ENCODE measurements around the gene GCNT4. TPM values are rescaled to one million over a fixed set of nuclear protein-coding genes. Genes with fewer than 3 reads are reported as not detected.

GCNT4 gene
- polyA plus RNA-seq, 3 donors: 0.01 TPM; not detected in 2

DNA sequence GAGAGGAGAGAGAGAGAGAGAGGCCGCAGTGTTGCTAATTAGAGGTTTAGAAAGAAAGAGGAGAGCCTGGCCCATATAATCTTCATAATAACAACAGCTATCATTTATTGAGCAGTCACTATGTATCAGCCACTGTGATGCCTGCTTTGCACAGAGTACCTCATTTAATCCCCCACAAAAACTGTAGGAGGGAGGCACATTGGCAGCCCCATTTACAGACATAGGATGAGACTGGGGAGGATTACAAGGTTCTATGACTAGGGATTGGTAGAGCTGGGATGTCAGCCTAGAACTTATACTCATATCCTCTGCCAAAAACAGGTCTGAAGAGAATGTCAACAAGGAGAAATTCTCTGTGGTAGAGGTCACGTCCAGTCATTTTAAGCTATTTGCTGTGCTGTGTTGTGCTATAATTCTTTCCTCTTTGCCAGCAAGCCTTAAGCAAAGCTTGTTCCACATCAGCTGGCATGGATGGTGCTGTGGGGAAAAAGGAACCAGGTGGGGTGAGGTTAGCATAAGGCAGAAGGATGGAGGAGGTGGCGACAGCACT is 6.7 kb upstream of the GCNT4 start:
- Histone ChIP-seq H3K9ac (ENCODE audit: insufficient read depth, low read length, poor library complexity, severe bottlenecking) (no peak overlapping the region), H4K20me1 (ENCODE audit: insufficient read depth, low read length) (no peaks in the 10 kb centered on the region), H3K79me2 (ENCODE audit: insufficient read depth, low read length) (no peaks in the 10 kb centered on the region), H3K4me2 (replicated peaks; ENCODE audit: extremely low read depth, low read length, poor library complexity, severe bottlenecking) (no peak overlapping the region), H3K27ac (ENCODE audit: low read depth in 1 of 2, low read length in 2 of 2) (no peak overlapping the region), H3K4me3 (replicated peaks in 1 of 3; ENCODE audit: low read depth in 2 of 3, low read length in 3 of 3) (no peak overlapping the region), H3K4me1 (ENCODE audit: control insufficient read depth in 1 of 2, insufficient read depth in 2 of 2, low read length in 2 of 2) (peaks cover 3 to 10% of the 10 kb centered on the region in 2 donors), H2AFZ (ENCODE audit: insufficient read depth, low read depth, low read length, poor library complexity, severe bottlenecking) (no peak overlapping the region), H3K9me3 (replicated peaks in 1 of 2; ENCODE audit: control insufficient read depth in 1 of 2, insufficient read depth in 1 of 2, low read length in 2 of 2) (peaks cover 0 to 5% of the 10 kb centered on the region in 2 donors), H3K27me3 (ENCODE audit: control insufficient read depth in 2 of 2, insufficient read depth in 2 of 2, low read length in 2 of 2) (peaks cover 16 to 32% of the 10 kb centered on the region in 2 donors), H3K36me3 (replicated peaks in 1 of 2; ENCODE audit: control insufficient read depth in 1 of 2, insufficient read depth in 2 of 2, low read length in 2 of 2) (no peaks in the 10 kb centered on the region)
- TF ChIP-seq, protein P1, sequence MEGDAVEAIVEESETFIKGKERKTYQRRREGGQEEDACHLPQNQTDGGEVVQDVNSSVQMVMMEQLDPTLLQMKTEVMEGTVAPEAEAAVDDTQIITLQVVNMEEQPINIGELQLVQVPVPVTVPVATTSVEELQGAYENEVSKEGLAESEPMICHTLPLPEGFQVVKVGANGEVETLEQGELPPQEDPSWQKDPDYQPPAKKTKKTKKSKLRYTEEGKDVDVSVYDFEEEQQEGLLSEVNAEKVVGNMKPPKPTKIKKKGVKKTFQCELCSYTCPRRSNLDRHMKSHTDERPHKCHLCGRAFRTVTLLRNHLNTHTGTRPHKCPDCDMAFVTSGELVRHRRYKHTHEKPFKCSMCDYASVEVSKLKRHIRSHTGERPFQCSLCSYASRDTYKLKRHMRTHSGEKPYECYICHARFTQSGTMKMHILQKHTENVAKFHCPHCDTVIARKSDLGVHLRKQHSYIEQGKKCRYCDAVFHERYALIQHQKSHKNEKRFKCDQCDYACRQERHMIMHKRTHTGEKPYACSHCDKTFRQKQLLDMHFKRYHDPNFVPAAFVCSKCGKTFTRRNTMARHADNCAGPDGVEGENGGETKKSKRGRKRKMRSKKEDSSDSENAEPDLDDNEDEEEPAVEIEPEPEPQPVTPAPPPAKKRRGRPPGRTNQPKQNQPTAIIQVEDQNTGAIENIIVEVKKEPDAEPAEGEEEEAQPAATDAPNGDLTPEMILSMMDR (IDR thresholded peaks at IDR 0.05): no peak
- DNase-seq: no peak
- Mint-ChIP-seq H3K9me3 (peaks cover 0 to 8% (median 0%) of the 10 kb centered on the region in 7 donors), H3K27ac (peak overlapping the region in 1 of 7 donors; percentile 6), H3K4me1 (peaks cover 13% of the 10 kb centered on the region), H3K36me3 (no peaks in the 10 kb centered on the region), H3K4me3 (no peak overlapping the region), H3K27me3 (ENCODE audit: low read depth in 3 of 3) (peaks cover 22 to 39% (median 36%) of the 10 kb centered on the region in 3 donors)
- intact Hi-C loops (cut with micrococcal nuclease): no loop called here
- 100% methylated on average over 2 of the region's 3 CpGs for WGBS (ENCODE audit: insufficient coverage)

DNA sequence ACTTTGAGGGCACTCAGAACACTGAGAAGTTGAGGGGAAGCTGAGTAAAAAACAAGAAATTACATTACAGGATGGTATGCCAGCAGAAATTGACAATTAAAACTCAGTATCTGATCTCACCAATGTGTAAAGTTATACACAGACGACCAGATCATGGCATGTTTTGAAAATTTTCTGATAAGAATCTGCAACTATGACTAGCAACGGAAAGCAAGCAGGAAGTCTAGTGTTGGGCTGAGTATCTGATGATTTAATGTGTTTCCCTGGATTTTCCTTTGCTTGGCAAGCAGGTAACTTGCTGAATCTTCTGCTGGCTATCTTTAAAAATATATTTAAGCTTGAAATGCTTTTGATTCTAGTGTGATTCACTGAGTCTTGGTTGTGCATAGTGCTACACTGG is 5.2 kb upstream of the GCNT4 start:
- peaks cover 0 to 5% of the 10 kb centered on the region in 2 donors for H3K9me3 ChIP-seq (replicated peaks in 1 of 2; ENCODE audit: control insufficient read depth in 1 of 2, insufficient read depth in 1 of 2, low read length in 2 of 2)
- no peak overlapping the region for H3K4me3 ChIP-seq (replicated peaks in 1 of 3; ENCODE audit: low read depth in 2 of 3, low read length in 3 of 3)
- 8% methylated on average over 2 of the region's 2 CpGs for WGBS (ENCODE audit: insufficient coverage)
- no peaks in the 10 kb centered on the region for H3K36me3 Mint-ChIP-seq
- H4K20me1 ChIP-seq (ENCODE audit: insufficient read depth, low read length): no peaks in the 10 kb centered on the region
- DNase-seq: no peak
- peaks cover 20 to 39% of the 10 kb centered on the region in 2 donors for H3K27me3 ChIP-seq (ENCODE audit: control insufficient read depth in 2 of 2, insufficient read depth in 2 of 2, low read length in 2 of 2)
- no peaks in the 10 kb centered on the region for H3K36me3 ChIP-seq (replicated peaks in 1 of 2; ENCODE audit: control insufficient read depth in 1 of 2, insufficient read depth in 2 of 2, low read length in 2 of 2)
- peaks cover 7 to 15% of the 10 kb centered on the region in 2 donors for H3K4me1 ChIP-seq (ENCODE audit: control insufficient read depth in 1 of 2, insufficient read depth in 2 of 2, low read length in 2 of 2)
- no peak overlapping the region for H3K4me2 ChIP-seq (replicated peaks; ENCODE audit: extremely low read depth, low read length, poor library complexity, severe bottlenecking)
- H3K79me2 ChIP-seq (ENCODE audit: insufficient read depth, low read length): no peaks in the 10 kb centered on the region
- no peak overlapping the region for H3K27ac Mint-ChIP-seq
- H2AFZ ChIP-seq (ENCODE audit: insufficient read depth, low read depth, low read length, poor library complexity, severe bottlenecking): no peak overlapping the region
- no peak overlapping the region for H3K9ac ChIP-seq (ENCODE audit: insufficient read depth, low read length, poor library complexity, severe bottlenecking)
- intact Hi-C loops (cut with micrococcal nuclease): no loop called here
- H3K27me3 Mint-ChIP-seq (ENCODE audit: low read depth in 3 of 3): peaks cover 27 to 50% (median 45%) of the 10 kb centered on the region in 3 donors
- H3K4me3 Mint-ChIP-seq: peak overlapping the region in 1 of 2 donors; percentile 31
- TF ChIP-seq, protein P1 (IDR thresholded peaks at IDR 0.05): no peak
- H3K4me1 Mint-ChIP-seq: peaks cover 18% of the 10 kb centered on the region
- H3K27ac ChIP-seq (ENCODE audit: low read depth in 1 of 2, low read length in 2 of 2): no peak overlapping the region
- H3K9me3 Mint-ChIP-seq: peaks cover 0 to 10% (median 0%) of the 10 kb centered on the region in 7 donors

Measured in CD14-positive monocyte (primary cell).